ENCODE measurements around the gene RSPH10B2.
"Not testable (repeated sequence)": the region's sequence is repeated elsewhere in the genome, so short reads cannot be mapped to it uniquely, and the experiment has no call there.

Gene RSPH10B2

DNA sequence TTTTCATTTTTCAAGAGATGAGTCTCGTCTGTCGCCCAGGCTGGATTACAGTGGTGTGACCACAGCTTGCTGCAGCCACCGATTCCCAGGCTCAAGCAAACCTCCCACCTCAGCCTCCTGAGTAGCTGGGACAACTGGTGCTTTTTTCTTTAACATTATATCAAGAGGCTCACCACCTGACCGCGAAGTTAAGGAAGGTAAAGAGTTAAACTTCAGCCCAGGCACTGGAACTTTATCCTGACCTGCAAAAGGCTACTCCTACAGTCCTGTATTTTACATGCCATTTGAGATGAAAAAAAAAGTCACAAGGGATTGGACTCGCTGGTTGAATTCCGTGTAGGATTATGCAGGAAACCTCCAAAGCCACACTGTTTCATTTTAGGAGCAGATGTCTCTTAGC, 61.6 kb downstream of the RSPH10B2 start:
- not testable (repeated sequence) for DNase-seq, H3K4me3 Mint-ChIP-seq, H3K27me3 Mint-ChIP-seq, ATAC-seq, H3K4me1 Mint-ChIP-seq, H3K9me3 Mint-ChIP-seq, H3K27ac Mint-ChIP-seq

DNA sequence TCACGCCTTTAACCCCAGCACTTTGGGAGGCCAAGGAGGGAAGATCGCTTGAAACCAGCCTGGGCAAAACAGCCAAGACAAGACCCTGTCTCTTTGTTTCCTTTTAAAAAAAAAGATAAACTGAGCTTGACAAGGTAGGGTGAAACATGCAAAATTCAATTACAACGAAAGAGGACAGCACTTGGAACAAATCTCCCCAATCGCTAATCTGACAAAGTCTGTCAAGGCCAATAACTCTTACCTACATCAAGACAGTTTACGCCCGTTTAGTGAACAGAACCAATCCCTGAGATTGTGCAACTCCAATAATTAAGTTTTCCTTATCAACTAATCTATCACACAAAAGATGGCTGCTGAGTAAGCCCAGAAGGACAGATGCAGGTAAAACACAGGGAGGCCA, 67.7 kb downstream of the RSPH10B2 start:
- not testable (repeated sequence) for DNase-seq, H3K9me3 Mint-ChIP-seq, H3K4me1 Mint-ChIP-seq, H3K4me3 Mint-ChIP-seq, H3K27me3 Mint-ChIP-seq, ATAC-seq, H3K27ac Mint-ChIP-seq

DNA sequence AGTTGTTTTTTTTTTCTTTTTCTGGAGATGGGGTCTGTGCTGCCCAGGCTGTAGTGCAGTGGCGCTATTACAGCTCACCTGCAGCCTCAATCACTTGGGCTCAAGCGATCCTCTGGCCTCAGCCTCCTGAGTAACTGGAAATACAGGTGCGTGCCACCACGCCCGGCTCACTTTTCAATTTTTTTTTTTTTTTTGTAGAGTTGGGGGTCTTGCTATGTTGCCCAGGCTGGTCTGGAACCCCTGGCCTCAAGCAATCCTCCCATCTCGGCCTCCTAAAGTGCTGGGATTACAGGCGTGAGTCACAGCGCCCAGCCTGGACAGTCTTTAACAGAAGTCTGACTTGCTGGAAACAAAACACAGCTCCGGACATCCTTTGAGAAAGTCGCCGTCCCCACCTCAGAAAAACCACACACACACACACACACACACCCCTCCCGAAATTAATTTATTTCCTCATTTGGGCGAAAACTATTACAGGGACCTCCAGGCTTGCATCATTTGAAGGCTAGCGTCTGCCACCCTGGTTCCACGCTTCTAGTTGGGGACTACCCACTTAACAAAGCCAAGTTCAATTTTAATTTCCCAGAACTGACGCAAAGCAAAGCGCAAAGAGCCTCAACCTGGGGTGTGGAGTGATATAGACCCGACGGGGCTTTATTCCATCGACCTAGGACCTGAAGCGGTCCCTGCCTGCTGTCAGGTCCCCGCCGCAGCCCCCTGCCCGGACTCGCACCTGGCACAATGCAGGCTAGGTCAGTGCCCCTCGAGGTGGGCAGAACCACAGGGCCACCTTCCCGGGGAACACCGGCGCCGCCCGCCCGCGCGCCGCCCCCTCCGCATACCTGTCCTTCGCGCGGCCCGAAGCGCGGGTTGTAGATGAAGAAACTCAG, 71.6 kb downstream of the RSPH10B2 start:
- H3K27me3 Mint-ChIP-seq, DNase-seq, H3K9me3 Mint-ChIP-seq, H3K4me1 Mint-ChIP-seq: not testable (repeated sequence)
- peak overlapping the region in 1 of 2 donors; percentile 81 for H3K27ac Mint-ChIP-seq
- peak; percentile 73 for ATAC-seq
- H3K4me3 Mint-ChIP-seq = peak overlapping the region; percentile 64 to 88

DNA sequence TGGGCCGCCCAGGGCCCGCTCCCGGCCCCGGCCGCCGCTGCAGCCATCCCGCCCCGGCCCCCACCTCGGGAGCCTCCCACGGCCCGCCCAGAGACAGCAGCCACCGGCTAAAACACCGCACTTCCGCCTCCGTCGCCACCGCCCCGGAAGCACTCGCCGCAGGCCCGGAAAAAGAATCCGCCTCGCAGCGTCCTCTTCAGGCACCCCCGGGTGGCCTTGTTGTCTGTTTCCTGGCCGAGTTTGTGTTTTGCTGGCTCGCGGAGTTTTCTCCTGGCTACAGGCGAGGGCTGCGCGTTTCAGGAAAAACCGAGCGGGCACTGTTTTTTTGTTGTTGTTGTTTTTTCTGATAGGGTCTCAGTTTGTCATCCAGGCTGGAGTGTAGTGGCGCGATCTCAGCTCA, 72.2 kb downstream of the RSPH10B2 start, which contains the start of gene CCZ1B:
TSS of gene CCZ1B (minus strand) at position 125 of the 400 bp plus-strand sequence. CDS start at position 47, 78 bp downstream.
- H3K9me3 Mint-ChIP-seq, H3K27me3 Mint-ChIP-seq, H3K4me1 Mint-ChIP-seq: not testable (repeated sequence)
- ATAC-seq (peak; percentile 97), DNase-seq (peak; percentile 81 to 89)
- H3K4me3 Mint-ChIP-seq = peak within 1 kb of the TSS; percentile 93 to 98
- peak within 1 kb of the TSS; percentile 92 to 96 for H3K27ac Mint-ChIP-seq

DNA sequence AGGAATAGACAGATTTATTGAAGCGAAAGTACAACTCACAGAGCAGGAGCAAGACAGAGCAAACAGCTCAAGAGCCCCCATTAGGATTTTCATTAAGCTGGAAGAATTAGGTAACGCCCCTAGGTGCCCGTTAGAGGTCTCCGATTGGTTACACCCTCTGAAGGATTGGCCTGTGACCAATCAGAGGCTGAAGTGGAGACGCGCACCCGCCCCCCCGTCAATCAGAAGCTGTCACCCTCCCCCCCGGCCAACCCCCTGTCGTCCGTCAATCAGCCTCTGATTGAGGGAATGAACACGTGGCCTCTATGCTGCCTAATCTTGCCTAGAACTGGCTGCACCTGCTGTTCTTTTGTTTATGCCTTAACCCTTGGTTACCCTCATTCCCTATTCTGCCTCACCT, 73.3 kb downstream of the RSPH10B2 start:
- not testable (repeated sequence) for H3K4me1 Mint-ChIP-seq, H3K9me3 Mint-ChIP-seq, ATAC-seq, DNase-seq
- H3K27me3 Mint-ChIP-seq = peaks cover 12% of the 10 kb centered on the region
- peak overlapping the region; percentile 37 to 53 for H3K4me3 Mint-ChIP-seq
- peak overlapping the region in 1 of 2 donors; percentile 55 for H3K27ac Mint-ChIP-seq

DNA sequence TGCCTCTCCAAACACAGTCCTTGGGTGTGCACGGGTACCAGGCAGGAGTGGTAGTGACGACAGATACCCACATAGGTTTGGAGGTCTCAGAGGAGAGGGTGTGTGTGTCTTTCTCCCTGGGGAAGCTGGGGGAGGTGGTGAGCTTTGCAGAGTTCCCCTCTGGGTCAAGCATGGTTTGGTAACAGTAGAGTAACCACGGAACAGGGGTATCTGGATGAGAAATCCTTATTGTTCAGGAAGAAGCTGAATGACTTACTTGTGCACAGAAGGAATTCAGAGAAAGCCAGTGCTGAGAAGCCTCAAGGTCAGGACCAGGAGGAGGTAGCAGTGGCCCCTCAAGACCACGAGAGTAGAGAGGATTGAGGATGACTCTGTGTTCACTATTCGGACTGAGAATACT, 75.7 kb downstream of the RSPH10B2 start:
- H3K4me3 Mint-ChIP-seq, H3K9me3 Mint-ChIP-seq, DNase-seq, H3K4me1 Mint-ChIP-seq, ATAC-seq, H3K27ac Mint-ChIP-seq: not testable (repeated sequence)
- peaks cover 14% of the 10 kb centered on the region for H3K27me3 Mint-ChIP-seq

DNA sequence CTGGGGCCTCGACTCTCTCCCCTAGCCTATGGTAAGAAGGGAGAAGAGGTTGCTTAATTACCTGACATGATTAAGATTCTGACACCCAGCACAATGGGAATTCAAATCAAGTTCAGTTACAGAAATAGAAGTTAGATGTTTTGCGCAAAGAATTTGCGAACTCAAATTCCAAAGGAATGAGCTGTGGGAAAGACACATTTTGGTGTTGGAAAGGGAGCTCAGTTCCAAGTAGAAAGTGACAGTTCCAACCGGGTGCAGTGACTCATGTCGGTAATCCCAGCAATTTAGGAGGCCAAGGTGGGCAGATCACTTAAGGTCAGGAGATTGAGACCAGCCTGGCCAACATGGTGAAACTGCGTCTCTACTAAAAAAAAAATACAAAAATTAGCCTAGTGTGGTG, 76.1 kb downstream of the RSPH10B2 start:
- not testable (repeated sequence) for ATAC-seq, H3K27ac Mint-ChIP-seq

DNA sequence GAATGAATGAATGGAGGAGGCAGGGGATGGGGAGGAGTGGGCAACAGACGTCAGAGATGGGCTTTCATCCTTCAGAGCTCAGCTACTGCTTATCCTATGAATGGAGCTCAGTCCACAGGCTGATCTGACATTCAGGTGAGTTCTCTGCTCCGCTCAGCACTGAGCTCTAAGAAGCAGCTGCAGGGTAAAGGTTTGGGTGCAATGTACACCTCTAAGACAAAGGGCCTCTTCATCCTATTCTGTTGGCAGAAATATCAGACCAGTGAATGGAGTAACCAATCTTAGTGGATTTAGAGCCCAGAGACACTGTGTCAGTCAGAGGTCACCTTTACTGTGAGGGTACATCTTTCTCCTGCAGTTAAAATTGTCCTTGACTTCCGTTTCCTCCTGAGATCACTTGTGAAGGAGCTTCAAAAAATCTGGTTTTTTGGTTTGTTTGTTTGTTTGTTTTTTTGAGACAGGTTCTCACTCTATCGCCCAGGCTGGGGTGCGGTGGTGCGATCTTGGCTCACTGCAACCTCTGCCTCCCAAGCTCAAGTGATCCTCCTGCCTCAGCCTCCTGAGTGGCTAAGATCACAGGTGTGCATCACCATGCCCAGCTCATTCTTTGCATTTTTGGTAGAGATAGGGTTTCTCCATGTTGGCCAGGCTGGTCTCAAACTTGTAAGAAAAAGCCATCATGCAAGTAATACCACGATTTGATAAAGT, 77.3 kb downstream of the RSPH10B2 start:
- Mint-ChIP-seq H3K27me3 (peaks cover 26% of the 10 kb centered on the region), H3K9me3 (no peaks in the 10 kb centered on the region)

More for the DNA sequence above, 76.1 kb downstream of the RSPH10B2 start:
- H3K27me3 Mint-ChIP-seq = peaks cover 18% of the 10 kb centered on the region
- H3K4me3 Mint-ChIP-seq, DNase-seq, H3K9me3 Mint-ChIP-seq, H3K4me1 Mint-ChIP-seq: not testable (repeated sequence)

DNA sequence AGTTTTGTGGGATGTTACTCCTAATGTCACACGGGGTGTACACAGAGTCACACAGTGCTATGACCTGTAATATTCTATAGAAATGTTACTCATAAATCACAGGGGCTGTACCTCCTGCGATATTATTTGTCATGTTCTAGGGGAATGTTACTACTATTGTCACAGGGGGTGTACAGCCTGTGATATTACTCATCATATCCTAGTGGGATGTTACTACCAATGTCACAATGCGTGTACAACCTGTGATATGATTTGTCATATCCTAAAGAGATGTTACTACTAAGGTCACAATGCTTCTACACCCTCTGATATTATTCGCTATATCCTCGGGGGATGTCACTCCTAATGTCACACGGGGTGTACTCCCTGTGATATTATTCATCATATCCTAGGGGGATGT, 79.7 kb downstream of the RSPH10B2 start:
- no peaks in the 10 kb centered on the region for H3K4me1 Mint-ChIP-seq

More for the DNA sequence above, 77.3 kb downstream of the RSPH10B2 start:
- no peak overlapping the region for H3K27ac Mint-ChIP-seq
- H3K4me3 Mint-ChIP-seq = no peak overlapping the region
- H3K4me1 Mint-ChIP-seq = no peaks in the 10 kb centered on the region
- ATAC-seq (no peak), DNase-seq (no peak)

DNA sequence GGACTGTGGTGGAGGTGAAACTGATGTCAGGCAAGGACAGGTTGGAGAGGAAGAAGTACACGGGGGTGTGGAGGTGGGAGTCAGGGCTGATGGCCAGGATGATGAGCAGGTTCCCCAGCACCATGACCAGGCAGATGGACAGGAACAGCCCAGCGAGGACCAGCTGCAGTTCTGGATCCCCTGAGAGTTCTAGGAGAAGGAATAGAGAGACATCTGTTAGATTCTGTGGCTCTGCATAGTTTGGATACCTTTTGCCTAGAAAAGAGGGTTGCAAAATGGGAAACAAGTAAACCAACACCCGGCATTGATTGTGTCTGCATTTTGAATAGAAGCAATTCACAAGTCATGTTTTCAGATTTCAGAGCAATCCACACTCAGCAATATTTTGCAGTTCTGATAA, 81.6 kb downstream of the RSPH10B2 start:
- Mint-ChIP-seq H3K27ac (peak overlapping the region in 1 of 2 donors; percentile 67), H3K27me3 (peaks cover 26% of the 10 kb centered on the region)
- ATAC-seq, H3K4me3 Mint-ChIP-seq, H3K9me3 Mint-ChIP-seq, DNase-seq, H3K4me1 Mint-ChIP-seq: not testable (repeated sequence)

More for the DNA sequence above, 79.7 kb downstream of the RSPH10B2 start:
- Mint-ChIP-seq H3K27me3 (peaks cover 26% of the 10 kb centered on the region), H3K4me3 (no peak overlapping the region), H3K9me3 (no peaks in the 10 kb centered on the region), H3K27ac (no peak overlapping the region)
- ATAC-seq (no peak), DNase-seq (no peak)

DNA sequence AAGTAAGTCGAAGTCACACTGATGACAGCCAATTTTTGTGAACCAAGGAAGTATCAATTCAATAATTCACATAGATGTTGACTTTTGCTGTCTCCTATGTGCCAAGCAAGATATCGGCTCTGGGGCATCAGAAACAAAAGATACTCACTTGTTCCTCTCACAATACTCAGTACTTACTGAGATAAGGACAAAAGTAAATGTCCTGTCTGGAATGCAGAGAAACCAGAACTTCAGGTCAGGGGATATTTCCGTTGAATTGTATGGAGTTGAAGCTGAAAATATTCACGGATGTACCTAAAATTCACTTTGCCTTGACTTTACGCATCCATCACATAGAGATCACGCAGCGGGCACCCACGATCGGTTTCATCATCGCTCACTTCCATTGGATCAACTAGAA, 83.2 kb downstream of the RSPH10B2 start:
- H3K27me3 Mint-ChIP-seq = peaks cover 15% of the 10 kb centered on the region
- not testable (repeated sequence) for H3K27ac Mint-ChIP-seq, DNase-seq, H3K4me1 Mint-ChIP-seq, H3K4me3 Mint-ChIP-seq, ATAC-seq, H3K9me3 Mint-ChIP-seq

DNA sequence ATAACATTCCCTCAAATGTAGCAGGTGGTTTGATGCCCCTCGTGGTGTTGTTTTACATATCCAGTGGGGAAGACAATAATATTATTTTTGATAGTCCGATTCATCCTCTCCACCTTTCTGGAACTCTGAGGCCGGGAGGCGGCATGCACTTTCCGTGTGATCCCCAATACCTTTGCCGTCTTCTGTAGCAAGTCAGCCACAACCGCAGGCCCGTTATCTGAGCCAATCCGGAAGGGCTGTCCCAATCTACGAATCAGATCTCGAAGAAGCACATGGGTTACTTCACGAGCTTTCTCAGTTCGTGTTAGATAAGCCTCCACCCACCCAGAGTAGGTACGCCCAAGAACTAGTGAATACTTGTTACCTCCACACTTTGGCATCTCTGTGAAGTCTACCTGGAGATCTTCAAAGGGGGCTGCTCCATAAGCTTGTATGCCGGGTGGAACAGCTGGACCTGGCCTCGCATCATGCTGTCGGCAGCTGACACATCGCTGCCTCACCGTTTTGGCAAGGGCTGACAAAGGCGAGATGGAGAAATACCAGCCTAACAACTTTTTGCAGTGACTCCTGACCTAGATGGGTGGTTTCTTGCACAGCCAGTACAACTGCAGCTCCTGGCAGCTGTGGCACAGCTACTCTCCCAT, 88.5 kb downstream of the RSPH10B2 start:
- not testable (repeated sequence) for DNase-seq, ATAC-seq, H3K9me3 Mint-ChIP-seq, H3K27ac Mint-ChIP-seq, H3K4me3 Mint-ChIP-seq
- peaks cover 22% of the 10 kb centered on the region for H3K27me3 Mint-ChIP-seq
- peaks cover 20% of the 10 kb centered on the region for H3K4me1 Mint-ChIP-seq

DNA sequence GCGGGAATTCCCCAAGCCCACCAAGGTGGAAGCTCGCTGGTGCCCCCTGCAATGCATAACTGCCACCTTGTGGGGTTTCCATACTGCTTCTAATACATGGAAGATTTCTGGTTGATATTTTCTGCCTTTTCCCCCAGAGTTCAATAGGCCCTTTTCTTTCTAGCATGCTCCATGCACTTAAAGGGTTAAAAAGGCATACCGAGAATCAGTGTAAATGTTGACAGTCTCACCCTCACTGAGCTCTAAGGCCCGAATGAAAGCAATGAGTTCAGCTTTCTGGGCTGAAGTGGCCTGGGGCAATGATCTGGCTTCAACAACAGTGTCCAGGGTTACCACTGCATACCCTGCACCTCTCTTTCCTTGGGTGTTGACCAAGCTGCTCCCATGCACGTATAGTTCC, 89.2 kb downstream of the RSPH10B2 start:
- peaks cover 22% of the 10 kb centered on the region for H3K27me3 Mint-ChIP-seq
- DNase-seq, H3K9me3 Mint-ChIP-seq, H3K27ac Mint-ChIP-seq, H3K4me3 Mint-ChIP-seq, ATAC-seq: not testable (repeated sequence)
- H3K4me1 Mint-ChIP-seq = peaks cover 20% of the 10 kb centered on the region

DNA sequence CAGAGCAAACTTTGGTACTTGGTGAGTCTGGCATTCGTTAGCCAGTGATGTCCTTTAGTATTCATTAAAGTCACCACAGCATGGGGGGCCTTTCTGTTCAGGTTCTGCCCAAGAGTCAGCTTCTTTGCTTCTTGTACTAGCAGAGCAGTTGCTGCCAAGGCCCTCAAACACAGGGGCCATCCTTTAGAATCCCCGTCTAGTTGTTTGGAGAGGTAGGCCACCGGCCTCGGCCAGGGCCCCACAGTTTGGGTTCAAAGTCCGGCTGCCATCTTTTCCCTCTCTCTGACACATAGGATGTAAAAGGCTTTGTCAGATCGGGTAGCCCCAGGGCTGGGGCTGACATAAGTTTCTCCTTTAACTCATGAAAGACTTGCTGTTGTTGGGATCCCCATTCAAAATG, 89.8 kb downstream of the RSPH10B2 start:
- DNase-seq, ATAC-seq, H3K9me3 Mint-ChIP-seq, H3K27ac Mint-ChIP-seq, H3K4me3 Mint-ChIP-seq: not testable (repeated sequence)
- Mint-ChIP-seq H3K4me1 (peaks cover 20% of the 10 kb centered on the region), H3K27me3 (peaks cover 22% of the 10 kb centered on the region)

DNA sequence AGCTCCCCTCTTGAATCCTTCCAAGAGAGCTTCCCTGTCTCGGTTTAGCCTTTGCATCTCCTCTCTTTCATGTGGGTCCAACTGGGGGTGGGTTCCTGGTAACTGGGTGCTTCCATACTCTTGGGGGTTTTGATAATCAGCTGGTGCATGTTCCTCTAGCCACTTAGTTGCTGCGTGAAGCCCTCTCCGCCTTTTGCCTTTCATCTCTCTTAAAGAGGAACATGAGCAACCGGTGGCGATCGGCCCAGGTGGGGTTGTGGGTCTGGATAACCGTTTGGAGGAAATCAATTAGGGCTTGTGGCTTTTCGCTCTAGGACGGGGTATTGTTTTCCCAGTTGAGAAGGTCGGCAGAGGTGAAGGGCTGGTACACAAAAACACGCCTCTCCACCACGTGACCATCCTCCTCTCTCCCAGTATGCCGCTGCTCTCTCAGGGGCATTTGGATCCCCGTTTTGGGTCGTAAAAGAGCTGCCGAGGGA, 92.1 kb downstream of the RSPH10B2 start:
- not testable (repeated sequence) for H3K27ac Mint-ChIP-seq, H3K9me3 Mint-ChIP-seq, DNase-seq, ATAC-seq
- H3K27me3 Mint-ChIP-seq = peaks cover 22% of the 10 kb centered on the region
- H3K4me1 Mint-ChIP-seq = peaks cover 20% of the 10 kb centered on the region
- peak overlapping the region; percentile 10 to 33 for H3K4me3 Mint-ChIP-seq

Measured in stimulated activated naive CD8-positive, alpha-beta T cell treated with anti-CD3 and anti-CD28 coated beads, Interleukin-15, amount 100 ng/mL, for 72 hours (primary cell).